Endodermal cell (in vitro differentiated cells): Measurements from ENCODE around the gene EIF2S3. TPM values are rescaled to one million over a fixed set of nuclear protein-coding genes. Genes with fewer than 3 reads are reported as not detected.

ENCODE experiments used
- DNase-seq: peaks from one replicate; pipeline ENCODE4 v3.0.0-alpha.2; 2017
- H3K27ac ChIP-seq: 2 replicates; pipeline ENCODE4 v1.5.1; 2013; ENCODE audit warnings: mild to moderate bottlenecking, low read depth, low read length, moderate library complexity
- H3K27me3 ChIP-seq: 2 replicates; pipeline ENCODE4 v1.6.1; 2013; ENCODE audit warnings: mild to moderate bottlenecking, low read length, moderate library complexity; ENCODE audit not compliant: insufficient read depth, control insufficient read depth, poor library complexity, severe bottlenecking
- H3K36me3 ChIP-seq: 2 replicates; pipeline ENCODE4 v1.7.0; 2013; ENCODE audit warnings: mild to moderate bottlenecking, low read length, moderate library complexity; ENCODE audit not compliant: control insufficient read depth, insufficient read depth
- H3K4me1 ChIP-seq: one replicate; pipeline ENCODE4 v1.7.0; 2013; ENCODE audit warnings: low read length; ENCODE audit not compliant: control insufficient read depth, insufficient read depth
- H3K4me3 ChIP-seq: 2 replicates; pipeline ENCODE4 v1.5.1; 2013; ENCODE audit warnings: mild to moderate bottlenecking, low read length, moderate library complexity
- H3K9ac ChIP-seq: 2 replicates; pipeline ENCODE4 v1.6.1; 2013; ENCODE audit warnings: mild to moderate bottlenecking, low read length, moderate library complexity; ENCODE audit not compliant: poor library complexity, severe bottlenecking; ENCODE audit errors: extremely low read depth
- H3K9me3 ChIP-seq: 2 replicates; pipeline ENCODE4 v1.6.1; 2013; ENCODE audit warnings: mild to moderate bottlenecking, low read length, moderate library complexity; ENCODE audit not compliant: control insufficient read depth
- H3K27ac Mint-ChIP-seq: 2 replicates; pipeline ENCODE4 v1.8.0; 2020; ENCODE audit warnings: mixed read lengths
- H3K27me3 Mint-ChIP-seq: 2 replicates; pipeline ENCODE4 v1.8.0; 2021; ENCODE audit warnings: mild to moderate bottlenecking, mixed read lengths; ENCODE audit not compliant: insufficient read depth
- H3K36me3 Mint-ChIP-seq: 2 replicates; pipeline ENCODE4 v1.8.0; 2020; ENCODE audit warnings: low read depth, mixed read lengths
- H3K4me1 Mint-ChIP-seq: 2 replicates; pipeline ENCODE4 v1.8.0; 2020; ENCODE audit warnings: mixed read lengths
- H3K4me3 Mint-ChIP-seq: 2 replicates; pipeline ENCODE4 v1.8.0; 2020; ENCODE audit warnings: mild to moderate bottlenecking, moderate library complexity, mixed read lengths
- H3K9me3 Mint-ChIP-seq: 2 replicates; pipeline ENCODE4 v1.8.0; 2020; ENCODE audit warnings: mild to moderate bottlenecking, mixed read lengths
- WGBS, 2 experiments: methylation state at CpG; one replicate each; pipeline versions ENCODE4 v1.1.5 to v1.1.7; 2013; ENCODE audit warnings: missing lambda C conversion rate in 2 of 2, mixed read lengths in 1 of 2; ENCODE audit not compliant: insufficient coverage in 1 of 2, insufficient read length in 1 of 2; 5-methylcytosine and 5-hydroxymethylcytosine counted together
- total RNA-seq, 2 donors: library from RNA; stranded (reverse); fragmentation: NEBNext Ultra II Directional in 1 of 2; extraction: Animal tissue kit (Norgen Biotek cat#: 25700) in 1 of 2; gene quantifications; 2 replicates in 1 of 2; 3 replicates in 1 of 2; pipeline ENCODE4 v1.2.1, GENCODE V29; 2021
- TF ChIP-seq, protein P1 (sequence below): fragments of 200-600 bp; sonication (generic); conservative IDR thresholded peaks from 2 replicates; pipeline ENCODE4 v1.5.0; 2021; ENCODE audit warnings: antibody characterized with exemption, mild to moderate bottlenecking

Gene EIF2S3
- total RNA-seq, 2 donors from 2014 or later = 209 to 458 TPM

GRCh38 chrX:24113181-24113580 is 58.4 kb downstream of the EIF2S3 start:
- H3K27ac ChIP-seq = no peak overlapping the region
- H3K27me3 Mint-ChIP-seq = peaks cover 3% of the 10 kb centered on the region
- no peak overlapping the region for H3K27ac Mint-ChIP-seq
- H3K27me3 ChIP-seq = no peaks in the 10 kb centered on the region
- H3K4me3 ChIP-seq = no peak overlapping the region
- H3K36me3 Mint-ChIP-seq = no peaks in the 10 kb centered on the region
- no peaks in the 10 kb centered on the region for H3K9me3 Mint-ChIP-seq
- 85 to 100% methylated on average over 1 to 2 of the region's 2 CpGs for WGBS, 2 experiments
- no peaks in the 10 kb centered on the region for H3K4me1 ChIP-seq
- TF ChIP-seq, protein P1, sequence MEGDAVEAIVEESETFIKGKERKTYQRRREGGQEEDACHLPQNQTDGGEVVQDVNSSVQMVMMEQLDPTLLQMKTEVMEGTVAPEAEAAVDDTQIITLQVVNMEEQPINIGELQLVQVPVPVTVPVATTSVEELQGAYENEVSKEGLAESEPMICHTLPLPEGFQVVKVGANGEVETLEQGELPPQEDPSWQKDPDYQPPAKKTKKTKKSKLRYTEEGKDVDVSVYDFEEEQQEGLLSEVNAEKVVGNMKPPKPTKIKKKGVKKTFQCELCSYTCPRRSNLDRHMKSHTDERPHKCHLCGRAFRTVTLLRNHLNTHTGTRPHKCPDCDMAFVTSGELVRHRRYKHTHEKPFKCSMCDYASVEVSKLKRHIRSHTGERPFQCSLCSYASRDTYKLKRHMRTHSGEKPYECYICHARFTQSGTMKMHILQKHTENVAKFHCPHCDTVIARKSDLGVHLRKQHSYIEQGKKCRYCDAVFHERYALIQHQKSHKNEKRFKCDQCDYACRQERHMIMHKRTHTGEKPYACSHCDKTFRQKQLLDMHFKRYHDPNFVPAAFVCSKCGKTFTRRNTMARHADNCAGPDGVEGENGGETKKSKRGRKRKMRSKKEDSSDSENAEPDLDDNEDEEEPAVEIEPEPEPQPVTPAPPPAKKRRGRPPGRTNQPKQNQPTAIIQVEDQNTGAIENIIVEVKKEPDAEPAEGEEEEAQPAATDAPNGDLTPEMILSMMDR = no peak
- no peaks in the 10 kb centered on the region for H3K9me3 ChIP-seq
- no peak overlapping the region for H3K4me3 Mint-ChIP-seq
- DNase-seq = no peak
- no peaks in the 10 kb centered on the region for H3K36me3 ChIP-seq
- no peak overlapping the region for H3K9ac ChIP-seq
- H3K4me1 Mint-ChIP-seq = no peaks in the 10 kb centered on the region

DNA sequence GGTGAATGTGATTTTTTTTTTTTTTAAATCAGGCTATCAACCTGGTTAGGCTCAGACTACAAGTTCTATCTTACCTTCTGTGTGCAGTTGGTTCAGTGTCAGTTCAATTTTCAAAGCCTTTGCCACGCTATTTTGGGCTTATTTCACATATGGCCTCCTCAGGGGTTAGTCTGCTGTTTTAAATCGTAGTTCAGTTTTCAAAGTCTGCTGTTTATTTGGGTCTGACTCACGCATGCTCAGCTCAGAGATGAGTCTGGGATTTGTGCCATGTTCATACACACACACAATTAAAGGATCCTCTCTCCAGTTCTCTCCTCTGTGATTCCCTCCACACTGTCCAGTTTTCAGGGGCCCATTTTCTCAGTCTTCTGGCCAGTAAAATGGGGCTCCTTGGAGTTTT is 62.5 kb downstream of the EIF2S3 start:
- Mint-ChIP-seq H3K36me3 (no peaks in the 10 kb centered on the region), H3K27me3 (peaks cover 13% of the 10 kb centered on the region), H3K9me3 (no peaks in the 10 kb centered on the region), H3K4me1 (no peaks in the 10 kb centered on the region), H3K27ac (no peak overlapping the region), H3K4me3 (no peak overlapping the region)
- Histone ChIP-seq H3K9ac (no peak overlapping the region), H3K27ac (no peak overlapping the region), H3K36me3 (no peaks in the 10 kb centered on the region), H3K4me1 (no peaks in the 10 kb centered on the region), H3K4me3 (no peak overlapping the region), H3K27me3 (no peaks in the 10 kb centered on the region), H3K9me3 (no peaks in the 10 kb centered on the region)
- 88 to 100% methylated on average over 1 to 3 of the region's 3 CpGs for WGBS, 2 experiments
- no peak for DNase-seq
- TF ChIP-seq, protein P1 = no peak

DNA sequence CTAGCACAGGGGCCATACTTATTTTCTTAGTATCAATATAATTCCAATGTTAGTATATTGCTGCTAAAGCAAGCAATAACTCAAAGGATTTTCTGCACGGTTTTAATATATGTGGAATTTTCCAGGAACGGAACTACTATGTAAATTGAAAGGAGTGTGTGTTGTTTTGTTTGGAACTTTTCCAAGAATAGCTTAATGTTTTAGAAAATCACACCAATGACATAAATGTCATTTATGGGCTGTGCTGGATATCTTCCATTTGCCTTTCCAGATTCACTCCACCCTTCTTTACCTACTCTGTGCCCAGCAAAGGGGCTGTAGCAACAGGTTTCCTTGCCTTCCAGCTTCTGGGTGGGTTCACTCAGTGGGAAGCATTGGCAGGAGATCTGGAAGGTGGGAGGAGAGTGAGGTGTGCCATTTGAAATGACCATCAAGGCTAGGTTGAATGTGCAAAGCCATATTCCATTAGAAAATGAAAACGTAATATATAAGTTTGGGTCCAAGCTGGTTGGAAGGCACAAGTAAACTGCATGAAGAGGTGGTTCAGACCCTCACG is 69.6 kb downstream of the EIF2S3 start:
- Mint-ChIP-seq H3K4me1 (peaks cover 12% of the 10 kb centered on the region), H3K4me3 (no peak overlapping the region), H3K27me3 (peaks cover 65% of the 10 kb centered on the region), H3K9me3 (no peaks in the 10 kb centered on the region), H3K36me3 (no peaks in the 10 kb centered on the region), H3K27ac (no peak overlapping the region)
- no peak overlapping the region for H3K27ac ChIP-seq
- H3K9ac ChIP-seq = no peak overlapping the region
- H3K36me3 ChIP-seq = no peaks in the 10 kb centered on the region
- DNase-seq = no peak
- H3K27me3 ChIP-seq = no peaks in the 10 kb centered on the region
- no peak overlapping the region for H3K4me3 ChIP-seq
- no peaks in the 10 kb centered on the region for H3K9me3 ChIP-seq
- TF ChIP-seq, protein P1 = no peak
- 100% methylated on average over 1 to 3 of the region's 4 CpGs for WGBS, 2 experiments
- H3K4me1 ChIP-seq = no peaks in the 10 kb centered on the region
